ENCODE data around the gene INHA. TPM values are rescaled to one million over a fixed set of nuclear protein-coding genes. Genes with fewer than 3 reads are reported as not detected.

INHA gene
- total and polyA plus RNA-seq, 2 experiments from 2014 or later: 3.3 to 8.1 TPM

DNA sequence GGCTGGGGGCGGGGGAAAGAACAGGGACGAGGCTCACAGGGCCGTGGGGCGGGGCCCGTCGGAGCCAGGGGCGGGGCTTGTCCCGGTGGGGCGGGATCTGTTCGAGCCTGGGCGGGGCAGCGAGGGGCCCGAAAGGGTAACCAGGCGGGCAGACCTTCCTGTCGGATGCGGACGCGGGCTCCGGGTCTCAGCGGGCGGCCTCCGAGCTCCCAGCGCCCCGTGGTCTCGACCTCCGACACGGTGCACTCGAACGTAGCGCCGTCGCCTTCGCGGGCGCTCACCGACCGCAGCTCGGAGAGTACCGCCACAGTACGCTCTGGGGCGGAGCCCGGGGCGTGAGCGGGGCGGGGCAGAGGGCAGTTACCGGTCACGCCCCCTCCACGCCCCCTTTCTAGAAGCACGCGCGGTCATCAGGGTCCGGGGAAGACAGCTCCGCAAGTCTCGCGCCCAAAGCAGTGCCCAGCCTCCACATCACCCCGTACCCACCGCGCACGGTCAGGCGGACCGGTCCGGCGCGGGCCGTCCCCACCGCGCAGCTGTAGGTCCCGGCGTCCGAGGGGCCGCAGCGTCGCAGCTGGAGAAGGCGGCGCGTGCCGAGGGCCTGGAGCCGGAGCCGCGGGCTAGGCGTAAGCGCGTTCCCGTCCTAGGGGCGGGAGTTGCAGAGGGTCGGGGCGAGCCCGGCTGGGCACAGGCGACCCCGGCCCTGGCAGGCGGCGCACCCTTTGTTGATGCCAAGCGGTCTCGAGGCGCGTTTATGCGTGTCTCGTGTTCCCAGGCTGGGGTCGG is 19.5 kb upstream of the INHA start:
- Histone ChIP-seq H4K20me1 (ENCODE audit: insufficient read depth, poor library complexity, severe bottlenecking) (no peaks in the 10 kb centered on the region), H3K4me2 (peak overlapping the region; percentile 100), H3K9me2 (replicated peaks; ENCODE audit: insufficient read depth) (no peaks in the 10 kb centered on the region), H3K79me2 (no peaks in the 10 kb centered on the region), H3K27ac (peak overlapping the region; percentile 68), H2AFZ (peak overlapping the region; percentile 83), H3K27me3 (peaks cover 9% of the 10 kb centered on the region), H3K9me3 (ENCODE audit: low read depth) (no peaks in the 10 kb centered on the region), H3K4me3 (peak overlapping the region; percentile 83), H3K4me1 (ENCODE audit: insufficient read depth) (peaks cover 7% of the 10 kb centered on the region), H3K36me3 (replicated peaks; ENCODE audit: insufficient read depth, low read depth) (no peaks in the 10 kb centered on the region)
- no peak for TF ChIP-seq CTCF (IDR thresholded peaks at IDR 0.05; ENCODE audit: poor library complexity)
- TF ChIP-seq EZH2 (IDR thresholded peaks at IDR 0.05; ENCODE audit: borderline replicate concordance): no peak
- no peak for TF ChIP-seq EZH2phosphoT487 (IDR thresholded peaks at IDR 0.05; ENCODE audit: low read depth, severe bottlenecking, unreplicated experiment)
- DNase-seq (ENCODE audit: low spot score): peak; percentile 94
- whole genome bisulfite sequencing (ENCODE audit: low lambda C conversion rate, missing lambda C conversion rate): 1% methylated on average over 35 of the region's 99 CpGs

DNA sequence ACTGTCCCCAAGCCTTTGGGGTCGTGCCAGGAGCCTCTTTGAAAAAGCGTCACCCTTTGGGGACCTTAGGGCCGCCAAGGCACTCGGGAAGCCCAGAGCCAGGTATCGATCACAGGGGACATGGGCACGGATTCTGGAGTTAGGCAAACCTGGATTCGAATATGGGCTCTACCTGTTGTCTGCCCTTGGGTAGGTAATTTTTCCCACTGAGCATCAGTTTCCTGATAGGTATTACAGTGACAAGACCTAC is 19.0 kb upstream of the INHA start:
- Histone ChIP-seq H3K9me2 (replicated peaks; ENCODE audit: insufficient read depth) (no peaks in the 10 kb centered on the region), H4K20me1 (ENCODE audit: insufficient read depth, poor library complexity, severe bottlenecking) (no peaks in the 10 kb centered on the region), H3K27ac (no peak overlapping the region), H3K36me3 (replicated peaks; ENCODE audit: insufficient read depth, low read depth) (no peaks in the 10 kb centered on the region), H3K27me3 (peaks cover 9% of the 10 kb centered on the region), H3K9me3 (ENCODE audit: low read depth) (no peaks in the 10 kb centered on the region), H3K79me2 (no peaks in the 10 kb centered on the region), H2AFZ (peak overlapping the region; percentile 58), H3K4me2 (peak overlapping the region; percentile 100), H3K4me3 (peak overlapping the region; percentile 83), H3K4me1 (ENCODE audit: insufficient read depth) (peaks cover 7% of the 10 kb centered on the region)
- TF ChIP-seq EZH2 (IDR thresholded peaks at IDR 0.05; ENCODE audit: borderline replicate concordance) (no peak), EZH2phosphoT487 (IDR thresholded peaks at IDR 0.05; ENCODE audit: low read depth, severe bottlenecking, unreplicated experiment) (no peak), CTCF (IDR thresholded peaks at IDR 0.05; ENCODE audit: poor library complexity) (no peak)
- no peak for DNase-seq (ENCODE audit: low spot score)
- WGBS (ENCODE audit: low lambda C conversion rate, missing lambda C conversion rate): 43% methylated on average over 7 of the region's 7 CpGs

DNA sequence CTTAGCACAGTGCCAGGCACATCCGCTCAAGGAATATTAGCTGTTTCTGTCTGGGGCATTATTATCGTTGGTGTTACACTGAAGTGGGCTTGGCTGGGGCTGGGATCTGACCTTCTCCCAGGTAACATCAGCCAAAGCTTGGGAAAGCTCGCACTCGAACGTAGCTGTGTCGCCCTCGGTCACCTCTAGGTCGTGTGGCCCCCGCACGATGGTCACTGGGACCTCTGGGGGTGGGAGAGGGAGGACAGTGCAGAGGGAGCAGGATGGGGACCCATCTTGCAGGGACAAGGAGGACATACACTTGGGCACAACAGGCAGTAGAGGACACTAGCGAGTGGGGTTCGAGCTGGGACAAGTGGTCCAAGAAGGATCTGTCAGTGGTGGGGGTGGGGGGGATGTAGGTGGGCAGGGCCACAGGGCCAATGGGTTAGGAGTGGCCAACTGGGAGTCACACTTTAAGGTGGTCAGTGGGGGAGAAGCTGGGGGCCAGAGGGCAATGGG is 18.6 kb upstream of the INHA start:
- Histone ChIP-seq H3K4me2 (peak overlapping the region; percentile 100), H4K20me1 (ENCODE audit: insufficient read depth, poor library complexity, severe bottlenecking) (no peaks in the 10 kb centered on the region), H3K4me1 (ENCODE audit: insufficient read depth) (peaks cover 7% of the 10 kb centered on the region), H3K9me2 (replicated peaks; ENCODE audit: insufficient read depth) (no peaks in the 10 kb centered on the region), H3K79me2 (no peaks in the 10 kb centered on the region), H3K36me3 (replicated peaks; ENCODE audit: insufficient read depth, low read depth) (no peaks in the 10 kb centered on the region), H2AFZ (no peak overlapping the region), H3K4me3 (no peak overlapping the region), H3K9me3 (ENCODE audit: low read depth) (no peaks in the 10 kb centered on the region), H3K27me3 (peaks cover 9% of the 10 kb centered on the region), H3K27ac (no peak overlapping the region)
- no peak for DNase-seq (ENCODE audit: low spot score)
- TF ChIP-seq EZH2 (IDR thresholded peaks at IDR 0.05; ENCODE audit: borderline replicate concordance): no peak
- no peak for TF ChIP-seq EZH2phosphoT487 (IDR thresholded peaks at IDR 0.05; ENCODE audit: low read depth, severe bottlenecking, unreplicated experiment)
- TF ChIP-seq CTCF (IDR thresholded peaks at IDR 0.05; ENCODE audit: poor library complexity): no peak
- 86% methylated on average over 12 of the region's 12 CpGs for WGBS (ENCODE audit: low lambda C conversion rate, missing lambda C conversion rate)
